ENCODE data around the gene PPL.

The PPL gene

GRCh38 chr16:4884972-4885874, 51.7 kb downstream of the PPL start:
- no peaks in the 10 kb centered on the region for H3K4me1 ChIP-seq (ENCODE audit: insufficient read depth, low read length)
- TF ChIP-seq CTCF (IDR thresholded peaks at IDR 0.05; ENCODE audit: borderline replicate concordance, extremely low read depth, low read length, poor library complexity, severe bottlenecking): no peak
- H3K27me3 ChIP-seq (ENCODE audit: insufficient read depth, low read length, poor library complexity): no peaks in the 10 kb centered on the region
- H3K9ac ChIP-seq (ENCODE audit: low read depth, low read length): no peak overlapping the region
- H3K9me3 ChIP-seq (ENCODE audit: insufficient read depth, low read length, severe bottlenecking): no peaks in the 10 kb centered on the region
- H3K27ac ChIP-seq (ENCODE audit: low read length): no peak overlapping the region
- no peak overlapping the region for H2AFZ ChIP-seq (ENCODE audit: low read depth, low read length)
- H3K36me3 ChIP-seq (ENCODE audit: insufficient read depth, low read length): peaks cover 62% of the 10 kb centered on the region
- ATAC-seq (ENCODE audit: insufficient read depth, low read depth) (no peak), DNase-seq (no peak)
- H3K4me3 ChIP-seq (ENCODE audit: low read depth in 1 of 2, low read length in 2 of 2): no peak overlapping the region
- peaks cover 21% of the 10 kb centered on the region for H4K20me1 ChIP-seq (ENCODE audit: insufficient read depth, low read length)
- H3K4me2 ChIP-seq (ENCODE audit: insufficient read depth, low read length): no peak overlapping the region
- H3K79me2 ChIP-seq (ENCODE audit: insufficient read depth, low read length): no peaks in the 10 kb centered on the region

GRCh38 chr16:4884209-4884608, 52.7 kb downstream of the PPL start:
- Histone ChIP-seq H3K27ac (ENCODE audit: low read length) (no peak overlapping the region), H3K36me3 (ENCODE audit: insufficient read depth, low read length) (peaks cover 72% of the 10 kb centered on the region)

GRCh38 chr16:4883501-4883900, 53.4 kb downstream of the PPL start:
- H3K4me1 ChIP-seq (ENCODE audit: insufficient read depth, low read length): no peaks in the 10 kb centered on the region
- no peaks in the 10 kb centered on the region for H3K9me3 ChIP-seq (ENCODE audit: insufficient read depth, low read length, severe bottlenecking)
- H3K79me2 ChIP-seq (ENCODE audit: insufficient read depth, low read length): no peaks in the 10 kb centered on the region
- no peak overlapping the region for H3K4me3 ChIP-seq (ENCODE audit: low read depth in 1 of 2, low read length in 2 of 2)
- no peak overlapping the region for H3K9ac ChIP-seq (ENCODE audit: low read depth, low read length)
- H3K36me3 ChIP-seq (ENCODE audit: insufficient read depth, low read length): peaks cover 79% of the 10 kb centered on the region
- TF ChIP-seq EZH2 (IDR thresholded peaks at IDR 0.05; ENCODE audit: borderline replicate concordance, low read depth, low read length, severe bottlenecking) (no peak), CTCF (IDR thresholded peaks at IDR 0.05; ENCODE audit: borderline replicate concordance, extremely low read depth, low read length, poor library complexity, severe bottlenecking) (no peak)
- H2AFZ ChIP-seq (ENCODE audit: low read depth, low read length): no peak overlapping the region
- H3K4me2 ChIP-seq (ENCODE audit: insufficient read depth, low read length): no peak overlapping the region
- DNase-seq: no peak
- no peaks in the 10 kb centered on the region for H3K27me3 ChIP-seq (ENCODE audit: insufficient read depth, low read length, poor library complexity)
- no peak for ATAC-seq (ENCODE audit: insufficient read depth, low read depth)
- H4K20me1 ChIP-seq (ENCODE audit: insufficient read depth, low read length): peaks cover 14% of the 10 kb centered on the region
- no peak overlapping the region for H3K27ac ChIP-seq (ENCODE audit: low read length)

More at GRCh38 chr16:4884209-4884608, 52.7 kb downstream of the PPL start:
- Histone ChIP-seq H4K20me1 (ENCODE audit: insufficient read depth, low read length) (peaks cover 17% of the 10 kb centered on the region), H3K9me3 (ENCODE audit: insufficient read depth, low read length, severe bottlenecking) (no peaks in the 10 kb centered on the region), H3K4me1 (ENCODE audit: insufficient read depth, low read length) (no peaks in the 10 kb centered on the region), H3K79me2 (ENCODE audit: insufficient read depth, low read length) (no peaks in the 10 kb centered on the region), H3K4me2 (ENCODE audit: insufficient read depth, low read length) (no peak overlapping the region), H3K9ac (ENCODE audit: low read depth, low read length) (no peak overlapping the region), H2AFZ (ENCODE audit: low read depth, low read length) (no peak overlapping the region), H3K27me3 (ENCODE audit: insufficient read depth, low read length, poor library complexity) (no peaks in the 10 kb centered on the region), H3K4me3 (ENCODE audit: low read depth in 1 of 2, low read length in 2 of 2) (no peak overlapping the region)
- DNase-seq (no peak), ATAC-seq (ENCODE audit: insufficient read depth, low read depth) (no peak)
- TF ChIP-seq CTCF (IDR thresholded peaks at IDR 0.05; ENCODE audit: borderline replicate concordance, extremely low read depth, low read length, poor library complexity, severe bottlenecking): no peak
- TF ChIP-seq EZH2 (IDR thresholded peaks at IDR 0.05; ENCODE audit: borderline replicate concordance, low read depth, low read length, severe bottlenecking): no peak

All from DND-41 (cell line).